ENCODE measurements around the gene SH3RF1.

DNA sequence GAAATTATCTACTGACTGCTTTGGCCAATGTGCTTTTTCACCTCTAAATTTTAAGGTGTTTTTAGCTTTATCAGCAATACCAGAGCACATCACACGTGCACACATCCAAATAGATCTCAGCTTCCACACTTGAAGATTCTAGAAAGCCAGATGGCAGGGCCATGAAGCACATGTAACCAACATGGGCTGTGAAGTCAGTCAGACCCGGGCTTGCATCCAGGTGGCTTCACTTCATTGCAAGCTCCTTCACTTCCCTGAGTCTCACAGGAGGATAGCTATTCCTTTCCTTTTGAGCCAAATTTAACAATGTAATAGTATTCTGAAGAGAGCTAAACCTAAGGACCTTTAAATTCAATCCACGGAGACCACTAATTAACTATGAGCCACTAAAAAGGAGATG is 86.5 kb downstream of the SH3RF1 start:
- no peak for TF ChIP-seq CREB1 (IDR thresholded peaks at IDR 0.05; ENCODE audit: low read depth)
- TF ChIP-seq NFXL1 (IDR thresholded peaks at IDR 0.05; ENCODE audit: borderline replicate concordance), result no peak
- TF ChIP-seq, protein P1, sequence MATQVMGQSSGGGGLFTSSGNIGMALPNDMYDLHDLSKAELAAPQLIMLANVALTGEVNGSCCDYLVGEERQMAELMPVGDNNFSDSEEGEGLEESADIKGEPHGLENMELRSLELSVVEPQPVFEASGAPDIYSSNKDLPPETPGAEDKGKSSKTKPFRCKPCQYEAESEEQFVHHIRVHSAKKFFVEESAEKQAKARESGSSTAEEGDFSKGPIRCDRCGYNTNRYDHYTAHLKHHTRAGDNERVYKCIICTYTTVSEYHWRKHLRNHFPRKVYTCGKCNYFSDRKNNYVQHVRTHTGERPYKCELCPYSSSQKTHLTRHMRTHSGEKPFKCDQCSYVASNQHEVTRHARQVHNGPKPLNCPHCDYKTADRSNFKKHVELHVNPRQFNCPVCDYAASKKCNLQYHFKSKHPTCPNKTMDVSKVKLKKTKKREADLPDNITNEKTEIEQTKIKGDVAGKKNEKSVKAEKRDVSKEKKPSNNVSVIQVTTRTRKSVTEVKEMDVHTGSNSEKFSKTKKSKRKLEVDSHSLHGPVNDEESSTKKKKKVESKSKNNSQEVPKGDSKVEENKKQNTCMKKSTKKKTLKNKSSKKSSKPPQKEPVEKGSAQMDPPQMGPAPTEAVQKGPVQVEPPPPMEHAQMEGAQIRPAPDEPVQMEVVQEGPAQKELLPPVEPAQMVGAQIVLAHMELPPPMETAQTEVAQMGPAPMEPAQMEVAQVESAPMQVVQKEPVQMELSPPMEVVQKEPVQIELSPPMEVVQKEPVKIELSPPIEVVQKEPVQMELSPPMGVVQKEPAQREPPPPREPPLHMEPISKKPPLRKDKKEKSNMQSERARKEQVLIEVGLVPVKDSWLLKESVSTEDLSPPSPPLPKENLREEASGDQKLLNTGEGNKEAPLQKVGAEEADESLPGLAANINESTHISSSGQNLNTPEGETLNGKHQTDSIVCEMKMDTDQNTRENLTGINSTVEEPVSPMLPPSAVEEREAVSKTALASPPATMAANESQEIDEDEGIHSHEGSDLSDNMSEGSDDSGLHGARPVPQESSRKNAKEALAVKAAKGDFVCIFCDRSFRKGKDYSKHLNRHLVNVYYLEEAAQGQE (IDR thresholded peaks at IDR 0.05; ENCODE audit: low read depth, low read length), result no peak
- no peak for TF ChIP-seq POLR2A (IDR thresholded peaks at IDR 0.05; ENCODE audit: low read depth, low read length)
- TF ChIP-seq, protein P2, sequence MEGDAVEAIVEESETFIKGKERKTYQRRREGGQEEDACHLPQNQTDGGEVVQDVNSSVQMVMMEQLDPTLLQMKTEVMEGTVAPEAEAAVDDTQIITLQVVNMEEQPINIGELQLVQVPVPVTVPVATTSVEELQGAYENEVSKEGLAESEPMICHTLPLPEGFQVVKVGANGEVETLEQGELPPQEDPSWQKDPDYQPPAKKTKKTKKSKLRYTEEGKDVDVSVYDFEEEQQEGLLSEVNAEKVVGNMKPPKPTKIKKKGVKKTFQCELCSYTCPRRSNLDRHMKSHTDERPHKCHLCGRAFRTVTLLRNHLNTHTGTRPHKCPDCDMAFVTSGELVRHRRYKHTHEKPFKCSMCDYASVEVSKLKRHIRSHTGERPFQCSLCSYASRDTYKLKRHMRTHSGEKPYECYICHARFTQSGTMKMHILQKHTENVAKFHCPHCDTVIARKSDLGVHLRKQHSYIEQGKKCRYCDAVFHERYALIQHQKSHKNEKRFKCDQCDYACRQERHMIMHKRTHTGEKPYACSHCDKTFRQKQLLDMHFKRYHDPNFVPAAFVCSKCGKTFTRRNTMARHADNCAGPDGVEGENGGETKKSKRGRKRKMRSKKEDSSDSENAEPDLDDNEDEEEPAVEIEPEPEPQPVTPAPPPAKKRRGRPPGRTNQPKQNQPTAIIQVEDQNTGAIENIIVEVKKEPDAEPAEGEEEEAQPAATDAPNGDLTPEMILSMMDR (IDR thresholded peaks at IDR 0.05 in 2 of 3, conservative IDR thresholded peaks at IDR 0.05 in 1 of 3; ENCODE audit: control insufficient read depth in 2 of 3, extremely low read depth in 1 of 3, insufficient read depth in 1 of 3, low read depth in 3 of 3, low read length in 3 of 3), result no peak
- TF ChIP-seq YY1 (IDR thresholded peaks at IDR 0.05; ENCODE audit: low read depth, low read length), result no peak
- TF ChIP-seq, protein P3, sequence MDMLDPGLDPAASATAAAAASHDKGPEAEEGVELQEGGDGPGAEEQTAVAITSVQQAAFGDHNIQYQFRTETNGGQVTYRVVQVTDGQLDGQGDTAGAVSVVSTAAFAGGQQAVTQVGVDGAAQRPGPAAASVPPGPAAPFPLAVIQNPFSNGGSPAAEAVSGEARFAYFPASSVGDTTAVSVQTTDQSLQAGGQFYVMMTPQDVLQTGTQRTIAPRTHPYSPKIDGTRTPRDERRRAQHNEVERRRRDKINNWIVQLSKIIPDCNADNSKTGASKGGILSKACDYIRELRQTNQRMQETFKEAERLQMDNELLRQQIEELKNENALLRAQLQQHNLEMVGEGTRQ (IDR thresholded peaks at IDR 0.05; ENCODE audit: borderline replicate concordance, low read depth, low read length), result no peak
- no peak for TF ChIP-seq POLR2AphosphoS5 (IDR thresholded peaks at IDR 0.05; ENCODE audit: low read length)
- no peak for TF ChIP-seq KDM1A (IDR thresholded peaks at IDR 0.05; ENCODE audit: borderline replicate concordance)
- no peak for TF ChIP-seq MYC (IDR thresholded peaks at IDR 0.05; ENCODE audit: insufficient read depth, insufficient read length, insufficient replicate concordance, low read length, severe bottlenecking)
- no peak for TF ChIP-seq EED (IDR thresholded peaks at IDR 0.05; ENCODE audit: low read depth)
- TF ChIP-seq SRF (IDR thresholded peaks at IDR 0.05; ENCODE audit: low read depth in 2 of 2, low read length in 2 of 2), result no peak
- TF ChIP-seq, protein P4, sequence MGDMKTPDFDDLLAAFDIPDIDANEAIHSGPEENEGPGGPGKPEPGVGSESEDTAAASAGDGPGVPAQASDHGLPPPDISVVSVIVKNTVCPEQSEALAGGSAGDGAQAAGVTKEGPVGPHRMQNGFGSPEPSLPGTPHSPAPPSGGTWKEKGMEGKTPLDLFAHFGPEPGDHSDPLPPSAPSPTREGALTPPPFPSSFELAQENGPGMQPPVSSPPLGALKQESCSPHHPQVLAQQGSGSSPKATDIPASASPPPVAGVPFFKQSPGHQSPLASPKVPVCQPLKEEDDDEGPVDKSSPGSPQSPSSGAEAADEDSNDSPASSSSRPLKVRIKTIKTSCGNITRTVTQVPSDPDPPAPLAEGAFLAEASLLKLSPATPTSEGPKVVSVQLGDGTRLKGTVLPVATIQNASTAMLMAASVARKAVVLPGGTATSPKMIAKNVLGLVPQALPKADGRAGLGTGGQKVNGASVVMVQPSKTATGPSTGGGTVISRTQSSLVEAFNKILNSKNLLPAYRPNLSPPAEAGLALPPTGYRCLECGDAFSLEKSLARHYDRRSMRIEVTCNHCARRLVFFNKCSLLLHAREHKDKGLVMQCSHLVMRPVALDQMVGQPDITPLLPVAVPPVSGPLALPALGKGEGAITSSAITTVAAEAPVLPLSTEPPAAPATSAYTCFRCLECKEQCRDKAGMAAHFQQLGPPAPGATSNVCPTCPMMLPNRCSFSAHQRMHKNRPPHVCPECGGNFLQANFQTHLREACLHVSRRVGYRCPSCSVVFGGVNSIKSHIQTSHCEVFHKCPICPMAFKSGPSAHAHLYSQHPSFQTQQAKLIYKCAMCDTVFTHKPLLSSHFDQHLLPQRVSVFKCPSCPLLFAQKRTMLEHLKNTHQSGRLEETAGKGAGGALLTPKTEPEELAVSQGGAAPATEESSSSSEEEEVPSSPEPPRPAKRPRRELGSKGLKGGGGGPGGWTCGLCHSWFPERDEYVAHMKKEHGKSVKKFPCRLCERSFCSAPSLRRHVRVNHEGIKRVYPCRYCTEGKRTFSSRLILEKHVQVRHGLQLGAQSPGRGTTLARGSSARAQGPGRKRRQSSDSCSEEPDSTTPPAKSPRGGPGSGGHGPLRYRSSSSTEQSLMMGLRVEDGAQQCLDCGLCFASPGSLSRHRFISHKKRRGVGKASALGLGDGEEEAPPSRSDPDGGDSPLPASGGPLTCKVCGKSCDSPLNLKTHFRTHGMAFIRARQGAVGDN (IDR thresholded peaks at IDR 0.05), result no peak
- TF ChIP-seq, protein P5, sequence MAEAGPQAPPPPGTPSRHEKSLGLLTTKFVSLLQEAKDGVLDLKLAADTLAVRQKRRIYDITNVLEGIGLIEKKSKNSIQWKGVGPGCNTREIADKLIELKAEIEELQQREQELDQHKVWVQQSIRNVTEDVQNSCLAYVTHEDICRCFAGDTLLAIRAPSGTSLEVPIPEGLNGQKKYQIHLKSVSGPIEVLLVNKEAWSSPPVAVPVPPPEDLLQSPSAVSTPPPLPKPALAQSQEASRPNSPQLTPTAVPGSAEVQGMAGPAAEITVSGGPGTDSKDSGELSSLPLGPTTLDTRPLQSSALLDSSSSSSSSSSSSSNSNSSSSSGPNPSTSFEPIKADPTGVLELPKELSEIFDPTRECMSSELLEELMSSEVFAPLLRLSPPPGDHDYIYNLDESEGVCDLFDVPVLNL (IDR thresholded peaks at IDR 0.05; ENCODE audit: low read depth, low read length), result no peak

Measured in GM12878 (cell line).